Measurements from ENCODE around the gene TBXT. TPM values are rescaled to one million over a fixed set of nuclear protein-coding genes. Genes with fewer than 3 reads are reported as not detected.

TBXT gene
- total RNA-seq, 4 donors from 2014 or later: 0.13 to 1.3 TPM; not detected in 2

DNA sequence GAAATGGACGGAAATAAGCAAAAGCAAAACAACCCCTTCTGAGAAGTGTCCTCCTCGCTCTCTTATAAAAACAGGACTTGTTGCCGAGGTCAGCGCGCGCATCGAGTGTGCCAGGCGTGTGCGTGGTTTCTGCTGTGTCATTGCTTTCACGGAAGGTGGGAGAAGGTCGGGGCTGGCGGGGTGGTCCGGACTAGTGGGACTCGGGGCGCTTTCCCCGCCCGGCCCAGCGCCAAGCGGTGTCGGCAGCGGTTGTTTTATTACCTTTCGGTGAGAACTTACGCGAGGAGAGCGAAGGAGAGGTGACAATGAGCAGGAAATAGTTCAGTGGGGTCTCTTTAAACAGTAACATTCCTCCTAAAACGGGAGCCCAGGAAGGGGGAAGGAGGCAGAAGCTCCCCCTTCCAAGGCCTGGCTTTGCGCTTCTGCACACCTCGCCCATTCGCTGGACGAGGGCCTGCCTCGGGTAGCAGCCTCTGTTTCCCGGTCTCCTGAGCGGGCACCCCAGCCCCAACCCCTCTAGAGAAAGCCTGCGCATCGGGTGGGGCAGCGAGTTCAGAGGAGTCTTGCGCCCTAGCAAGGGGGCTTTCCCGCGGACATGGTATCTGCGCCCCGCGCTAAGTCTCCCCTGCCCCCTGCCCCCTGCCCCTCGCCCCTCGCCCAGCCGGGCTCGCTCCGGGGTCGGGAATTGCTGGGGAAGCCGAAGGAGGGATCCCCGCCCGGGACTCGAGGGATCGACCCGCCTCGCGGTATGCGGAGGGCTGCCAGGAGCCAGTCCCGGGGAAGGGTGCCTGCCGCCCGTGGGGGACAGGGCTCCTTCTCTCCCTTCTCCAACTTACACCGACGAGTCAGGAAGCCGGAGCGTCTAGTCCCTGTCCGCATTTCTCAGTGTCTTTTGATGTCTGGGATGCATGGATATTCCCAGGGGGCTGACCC lies 1.2 kb upstream of the TBXT start:
- Histone ChIP-seq H3K36me3 (no peaks in the 10 kb centered on the region), H3K9me3 (no peaks in the 10 kb centered on the region), H3K27ac (no peak overlapping the region), H3K27me3 (peaks cover 18% of the 10 kb centered on the region), H3K4me3 (replicated peaks in 1 of 3) (peak overlapping the region in 2 of 3 donors; percentile 30 to 35), H3K4me1 (peaks cover 21 to 37% of the 10 kb centered on the region in 2 donors)
- DNase-seq: peak; percentile 18 to 23
- TF ChIP-seq CTCF (IDR thresholded peaks at IDR 0.05): no peak
- no peak for TF ChIP-seq POLR2A (IDR thresholded peaks at IDR 0.05)
- WGBS, 2 donors: 4 to 5% methylated on average over 40 to 46 of the region's 65 CpGs
- intact Hi-C loops (cut with DNase I): no loop called here

GRCh38 chr6:166167258-166167731 lies 356 bp downstream of the TBXT start:
- DNase-seq: no peak
- 1 to 16% methylated on average over 7 to 35 of the region's 44 CpGs for WGBS, 2 donors
- Histone ChIP-seq H3K27me3 (peaks cover 18% of the 10 kb centered on the region), H3K36me3 (no peaks in the 10 kb centered on the region), H3K4me1 (peaks cover 15 to 30% of the 10 kb centered on the region in 2 donors), H3K4me3 (replicated peaks in 1 of 3) (peak overlapping the region in 1 of 3 donors; percentile 35), H3K27ac (no peak overlapping the region), H3K9me3 (no peaks in the 10 kb centered on the region)
- no peak for TF ChIP-seq CTCF (IDR thresholded peaks at IDR 0.05)
- TF ChIP-seq POLR2A (IDR thresholded peaks at IDR 0.05): no peak
- intact Hi-C loops (cut with DNase I): no loop called here

GRCh38 chr6:166166314-166167257 lies 1.1 kb downstream of the TBXT start:
- H3K27me3 ChIP-seq: peaks cover 18% of the 10 kb centered on the region
- H3K4me1 ChIP-seq: peaks cover 15 to 30% of the 10 kb centered on the region in 2 donors
- H3K9me3 ChIP-seq: no peaks in the 10 kb centered on the region
- no peaks in the 10 kb centered on the region for H3K36me3 ChIP-seq
- no peak overlapping the region for H3K27ac ChIP-seq
- TF ChIP-seq POLR2A (IDR thresholded peaks at IDR 0.05): no peak
- no peak for TF ChIP-seq CTCF (IDR thresholded peaks at IDR 0.05)
- intact Hi-C loops (cut with DNase I): no loop called here
- H3K4me3 ChIP-seq (replicated peaks in 1 of 3): no peak overlapping the region
- 2 to 3% methylated on average over 18 to 38 of the region's 63 CpGs for WGBS, 2 donors
- no peak for DNase-seq

- TF ChIP-seq POLR2A (IDR thresholded peaks at IDR 0.05) (no peak), CTCF (IDR thresholded peaks at IDR 0.05) (no peak)
- intact Hi-C loops (cut with DNase I): no loop called here
- Histone ChIP-seq H3K9me3 (no peaks in the 10 kb centered on the region), H3K27me3 (peaks cover 18% of the 10 kb centered on the region), H3K4me3 (replicated peaks in 1 of 3) (no peak overlapping the region), H3K36me3 (no peaks in the 10 kb centered on the region), H3K4me1 (peaks cover 15 to 30% of the 10 kb centered on the region in 2 donors), H3K27ac (no peak overlapping the region)
- 8 to 11% methylated on average over 22 to 23 of the region's 23 CpGs for WGBS, 2 donors
- no peak for DNase-seq
Observed at GRCh38 chr6:166165558-166166313, 1.9 kb downstream of the TBXT start.

Data from thyroid gland (tissue), 4 donors.